H1 (cell line): Measurements from ENCODE around the gene SPDYE2. TPM values are rescaled to one million over a fixed set of nuclear protein-coding genes. Genes with fewer than 3 reads are reported as not detected.
"Not testable (repeated sequence)": the region's sequence is repeated elsewhere in the genome, so short reads cannot be mapped to it uniquely, and the experiment has no call there.

Experiments
- CTCF ChIA-PET: fragments of 300-600 bp; sonication (Branson Sonifier 250); formaldehyde crosslinking; loops from one replicate; lab custom pipeline; 2021; ENCODE audit not compliant: partially characterized antibody; lab: Charles Lee
- POLR2A ChIA-PET: fragments of 300-600 bp; sonication (Branson Sonifier 250); formaldehyde crosslinking; loops from one replicate; lab custom pipeline; 2021; ENCODE audit warnings: inconsistent platforms; ENCODE audit not compliant: partially characterized antibody; lab: Charles Lee
- DNase-seq, 2 experiments: peaks; one replicate each; pipeline versions ENCODE4 v3.0.0 to v3.0.0-alpha.2; 2010 to 2022; ENCODE audit warnings: low spot score in 2 of 2, low read depth in 1 of 2, mixed read lengths in 1 of 2
- FAIRE-seq: peaks from 2 replicates; lab custom pipeline; 2011; peaks lifted over from hg19 to GRCh38; lab: Jason Lieb, UNC
- H2AFZ ChIP-seq: 2 replicates; pipeline ENCODE4 v1.8.1; 2012; ENCODE audit warnings: low read length, inconsistent platforms
- H2AK5ac ChIP-seq: 2 replicates; pipeline ENCODE4 v1.6.1; 2013; ENCODE audit warnings: low read depth, low read length
- H2BK120ac ChIP-seq: replicated peaks from 2 replicates; pipeline ENCODE3; 2013; ENCODE audit warnings: low read depth, low read length, inconsistent platforms
- H2BK12ac ChIP-seq: 2 replicates; pipeline ENCODE4 v1.6.1; 2013; ENCODE audit warnings: low read depth, low read length
- H2BK15ac ChIP-seq: 2 replicates; pipeline ENCODE4 v1.6.1; 2013; ENCODE audit warnings: low read length
- H2BK20ac ChIP-seq: 2 replicates; pipeline ENCODE4 v1.6.1; 2013; ENCODE audit warnings: low read length
- H2BK5ac ChIP-seq: 2 replicates; pipeline ENCODE4 v1.6.1; 2013; ENCODE audit warnings: low read depth, low read length
- H3K14ac ChIP-seq: 2 replicates; pipeline ENCODE4 v1.6.1; 2013; ENCODE audit warnings: inconsistent platforms; ENCODE audit not compliant: insufficient read length
- H3K18ac ChIP-seq: 2 replicates; pipeline ENCODE4 v1.6.1; 2013; ENCODE audit warnings: low read length; ENCODE audit errors: extremely low read depth
- H3K23ac ChIP-seq: 2 replicates; pipeline ENCODE4 v1.6.1; 2013; ENCODE audit warnings: inconsistent platforms; ENCODE audit not compliant: insufficient read length
- H3K23me2 ChIP-seq: 2 replicates; pipeline ENCODE4 v1.6.1; 2013; ENCODE audit warnings: low read depth, low read length
- H3K27ac ChIP-seq: 2 replicates; pipeline ENCODE4 v1.6.1; 2011; ENCODE audit warnings: low read depth, low read length, inconsistent platforms
- H3K27me3 ChIP-seq, 4 experiments: replicated peaks in 1 of 4; 1 replicate in 1 of 4; 2 replicates in 3 of 4; pipeline versions ENCODE4 v1.6.1 to v1.8.1; 2011 to 2013; ENCODE audit warnings: low read length in 3 of 4, mild to moderate bottlenecking in 3 of 4, inconsistent platforms in 2 of 4, mixed read lengths in 2 of 4, moderate library complexity in 1 of 4; ENCODE audit not compliant: control insufficient read depth in 3 of 4, insufficient read depth in 3 of 4; ENCODE audit errors: extremely low read depth in 1 of 4
- H3K36me3 ChIP-seq, 4 experiments: 2 replicates each; pipeline versions ENCODE4 v1.6.1 to v1.8.1; 2011 to 2013; ENCODE audit warnings: mild to moderate bottlenecking in 4 of 4, low read length in 3 of 4, moderate library complexity in 2 of 4, control low read depth in 1 of 4, inconsistent platforms in 1 of 4; ENCODE audit not compliant: insufficient read depth in 4 of 4, control insufficient read depth in 2 of 4
- H3K4ac ChIP-seq: replicated peaks from 2 replicates; pipeline ENCODE3; 2013; ENCODE audit warnings: low read length, low read depth, mixed read lengths, inconsistent platforms; ENCODE audit not compliant: insufficient read length
- H3K4me1 ChIP-seq, 4 experiments: replicated peaks in 1 of 4; 1 replicate in 1 of 4; 2 replicates in 3 of 4; pipeline versions ENCODE4 v1.6.1 to v1.8.1; 2011 to 2013; ENCODE audit warnings: low read length in 3 of 4, inconsistent platforms in 2 of 4, mixed read lengths in 1 of 4; ENCODE audit not compliant: insufficient read depth in 4 of 4, control insufficient read depth in 3 of 4
- H3K4me2 ChIP-seq, 2 experiments: 2 replicates each; pipeline versions ENCODE4 v1.6.1 to v1.8.1; 2011 to 2013; ENCODE audit warnings: low read depth in 2 of 2, low read length in 2 of 2, control low read depth in 1 of 2, inconsistent platforms in 1 of 2, mild to moderate bottlenecking in 1 of 2; ENCODE audit not compliant: insufficient read depth in 1 of 2
- H3K4me3 ChIP-seq, 4 experiments: fragments of 200-600, 300-600 bp in 1 of 4; sonication (generic), shearing (Covaris generic), sonication (Bioruptor Twin) in 1 of 4; 2 replicates each; pipeline versions ENCODE4 v1.5.1 to v1.8.1; 2011 to 2016; ENCODE audit warnings: low read length in 4 of 4, low read depth in 3 of 4, control low read depth in 2 of 4, inconsistent platforms in 2 of 4, mild to moderate bottlenecking in 2 of 4, mixed read lengths in 1 of 4, moderate library complexity in 1 of 4; ENCODE audit not compliant: insufficient read depth in 2 of 4; ENCODE audit errors: extremely low read depth in 1 of 4
- H3K56ac ChIP-seq: replicated peaks from 2 replicates; pipeline ENCODE3; 2013; ENCODE audit warnings: low read depth, mild to moderate bottlenecking, mixed read lengths, low read length, inconsistent platforms; ENCODE audit not compliant: insufficient read length
- H3K79me1 ChIP-seq: 2 replicates; pipeline ENCODE4 v1.6.1; 2013; ENCODE audit warnings: low read depth, low read length, control low read depth
- H3K79me2 ChIP-seq, 2 experiments: 2 replicates each; pipeline versions ENCODE4 v1.6.1 to v1.8.1; 2012 to 2013; ENCODE audit warnings: low read length in 2 of 2, mild to moderate bottlenecking in 2 of 2, inconsistent platforms in 1 of 2; ENCODE audit not compliant: insufficient read depth in 2 of 2, control insufficient read depth in 1 of 2
- H3K9ac ChIP-seq, 4 experiments: replicated peaks in 1 of 4; 1 replicate in 1 of 4; 2 replicates in 3 of 4; pipeline versions ENCODE4 v1.6.1 to v1.8.1; 2011 to 2013; ENCODE audit warnings: low read depth in 3 of 4, low read length in 3 of 4, control low read depth in 2 of 4, mild to moderate bottlenecking in 2 of 4, moderate library complexity in 2 of 4, inconsistent platforms in 1 of 4; ENCODE audit errors: extremely low read depth in 1 of 4
- H3K9me3 ChIP-seq, 2 experiments: 2 replicates each; pipeline versions ENCODE4 v1.6.1 to v1.8.1; 2012 to 2013; ENCODE audit warnings: mild to moderate bottlenecking in 2 of 2, moderate library complexity in 2 of 2, control low read depth in 1 of 2, inconsistent platforms in 1 of 2, low read depth in 1 of 2, low read length in 1 of 2, mixed read lengths in 1 of 2; ENCODE audit not compliant: insufficient read depth in 2 of 2
- H4K20me1 ChIP-seq, 2 experiments: replicated peaks in 1 of 2; 2 replicates each; pipeline versions ENCODE3 to v1.8.1; 2011 to 2013; ENCODE audit warnings: inconsistent platforms in 2 of 2, low read length in 2 of 2, mild to moderate bottlenecking in 1 of 2; ENCODE audit not compliant: insufficient read depth in 2 of 2, control insufficient read depth in 1 of 2
- H4K5ac ChIP-seq: 2 replicates; pipeline ENCODE4 v1.6.1; 2013; ENCODE audit warnings: low read length, low read depth, mixed read lengths, inconsistent platforms; ENCODE audit not compliant: insufficient read length
- H4K8ac ChIP-seq: 2 replicates; pipeline ENCODE4 v1.8.0; 2013; ENCODE audit warnings: mild to moderate bottlenecking, moderate library complexity, low read length, inconsistent platforms; ENCODE audit not compliant: insufficient read depth; ENCODE audit errors: extremely low read depth
- H4K91ac ChIP-seq: replicated peaks from 2 replicates; pipeline ENCODE3; 2013; ENCODE audit warnings: low read length, mixed read lengths, inconsistent platforms; ENCODE audit not compliant: insufficient read length
- WGBS, 2 experiments: shearing (Covaris generic) in 1 of 2; methylation state at CpG; one replicate each; pipeline versions ENCODE4 v1.1.6 to v1.1.7; 2013 to 2015; ENCODE audit warnings: low lambda C conversion rate in 2 of 2, mixed read lengths in 2 of 2, inconsistent platforms in 1 of 2, low coverage in 1 of 2, missing lambda C conversion rate in 1 of 2; ENCODE audit not compliant: insufficient replicate concordance in 2 of 2, insufficient coverage in 1 of 2, insufficient read length in 1 of 2; ENCODE audit errors: extremely low coverage in 1 of 2, missing lambda C conversion rate in 1 of 2; 5-methylcytosine and 5-hydroxymethylcytosine counted together
- polyA plus RNA-seq, 7 experiments: library from polyadenylated mRNA; depleted of rRNA in 3 of 7; stranded (reverse) in 5 of 7; unstranded in 2 of 7; fragments of >200 nt in 5 of 7; fragments of 200-250 nt in 2 of 7; gene quantifications; 1 replicate in 5 of 7; 2 replicates in 1 of 7; 4 replicates in 1 of 7; pipeline versions ENCODE4 v1.2.1 to v1.2.3, GENCODE V29; 2011 to 2013; ENCODE audit warnings: missing spikeins in 2 of 7, mixed read lengths in 2 of 7
- total RNA-seq: library from RNA; stranded (reverse); fragmentation: NEBNext Ultra II Directional; extraction: Animal tissue kit (Norgen Biotek cat#: 25700); gene quantifications from 2 replicates; pipeline ENCODE4 v1.2.1, GENCODE V29; 2021

Gene SPDYE2
- total and polyA plus RNA-seq, 2 of the 8 experiments (the other 6 are each of a cell fraction or from before 2014, with no cell fraction given): not detected

DNA sequence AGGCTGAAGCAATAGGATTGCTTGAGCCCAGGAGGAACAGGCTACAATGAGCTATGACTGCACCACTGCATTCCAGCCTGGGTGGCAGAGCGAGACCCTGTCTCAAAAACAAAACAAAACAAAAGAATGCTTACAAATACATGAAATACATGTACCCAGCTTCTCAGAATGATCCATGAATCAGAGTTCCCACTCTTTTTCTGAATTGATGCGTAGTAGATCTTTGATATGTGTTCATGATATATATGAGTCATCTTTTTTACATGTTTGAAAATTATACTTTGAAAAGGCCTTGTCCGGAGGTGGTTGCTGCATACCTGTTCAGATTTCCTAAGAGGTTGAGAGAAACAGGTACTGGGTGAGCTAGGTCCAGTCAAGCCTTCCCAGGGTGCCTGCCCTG lies 25.3 kb downstream of the SPDYE2 start:
- H4K20me1 ChIP-seq, H4K8ac ChIP-seq, H3K23ac ChIP-seq, H3K27me3 ChIP-seq, H3K4me2 ChIP-seq, H3K27ac ChIP-seq, H2AK5ac ChIP-seq, H3K79me1 ChIP-seq, H3K18ac ChIP-seq, FAIRE-seq, H3K79me2 ChIP-seq, H3K9ac ChIP-seq, H3K14ac ChIP-seq, H3K56ac ChIP-seq, H2BK20ac ChIP-seq, H3K23me2 ChIP-seq, POLR2A ChIA-PET, H2BK12ac ChIP-seq, H3K36me3 ChIP-seq, H3K4me3 ChIP-seq, H4K91ac ChIP-seq, H2AFZ ChIP-seq, H3K9me3 ChIP-seq, DNase-seq, H2BK5ac ChIP-seq, H3K4me1 ChIP-seq, CTCF ChIA-PET, H2BK120ac ChIP-seq, H2BK15ac ChIP-seq, H4K5ac ChIP-seq, H3K4ac ChIP-seq: not testable (repeated sequence)
- WGBS, 2 experiments: no CpG with 5 or more reads among the region's 3 CpGs
